Endodermal cell (in vitro differentiated cells): ENCODE measurements around the gene DAAM2. TPM values are rescaled to one million over a fixed set of nuclear protein-coding genes. Genes with fewer than 3 reads are reported as not detected.

Source experiments
- DNase-seq: peaks from one replicate; pipeline ENCODE4 v3.0.0-alpha.2; 2017
- H3K27ac ChIP-seq: 2 replicates; pipeline ENCODE4 v1.5.1; 2013; ENCODE audit warnings: mild to moderate bottlenecking, low read depth, low read length, moderate library complexity
- H3K27me3 ChIP-seq: 2 replicates; pipeline ENCODE4 v1.6.1; 2013; ENCODE audit warnings: mild to moderate bottlenecking, low read length, moderate library complexity; ENCODE audit not compliant: insufficient read depth, control insufficient read depth, poor library complexity, severe bottlenecking
- H3K36me3 ChIP-seq: 2 replicates; pipeline ENCODE4 v1.7.0; 2013; ENCODE audit warnings: mild to moderate bottlenecking, low read length, moderate library complexity; ENCODE audit not compliant: control insufficient read depth, insufficient read depth
- H3K4me1 ChIP-seq: one replicate; pipeline ENCODE4 v1.7.0; 2013; ENCODE audit warnings: low read length; ENCODE audit not compliant: control insufficient read depth, insufficient read depth
- H3K4me3 ChIP-seq: 2 replicates; pipeline ENCODE4 v1.5.1; 2013; ENCODE audit warnings: mild to moderate bottlenecking, low read length, moderate library complexity
- H3K9ac ChIP-seq: 2 replicates; pipeline ENCODE4 v1.6.1; 2013; ENCODE audit warnings: mild to moderate bottlenecking, low read length, moderate library complexity; ENCODE audit not compliant: poor library complexity, severe bottlenecking; ENCODE audit errors: extremely low read depth
- H3K9me3 ChIP-seq: 2 replicates; pipeline ENCODE4 v1.6.1; 2013; ENCODE audit warnings: mild to moderate bottlenecking, low read length, moderate library complexity; ENCODE audit not compliant: control insufficient read depth
- H3K27ac Mint-ChIP-seq: 2 replicates; pipeline ENCODE4 v1.8.0; 2020; ENCODE audit warnings: mixed read lengths
- H3K27me3 Mint-ChIP-seq: 2 replicates; pipeline ENCODE4 v1.8.0; 2021; ENCODE audit warnings: mild to moderate bottlenecking, mixed read lengths; ENCODE audit not compliant: insufficient read depth
- H3K36me3 Mint-ChIP-seq: 2 replicates; pipeline ENCODE4 v1.8.0; 2020; ENCODE audit warnings: low read depth, mixed read lengths
- H3K4me1 Mint-ChIP-seq: 2 replicates; pipeline ENCODE4 v1.8.0; 2020; ENCODE audit warnings: mixed read lengths
- H3K4me3 Mint-ChIP-seq: 2 replicates; pipeline ENCODE4 v1.8.0; 2020; ENCODE audit warnings: mild to moderate bottlenecking, moderate library complexity, mixed read lengths
- H3K9me3 Mint-ChIP-seq: 2 replicates; pipeline ENCODE4 v1.8.0; 2020; ENCODE audit warnings: mild to moderate bottlenecking, mixed read lengths
- CTCF ChIP-seq: fragments of 200-600 bp; sonication (generic); conservative IDR thresholded peaks from 2 replicates; pipeline ENCODE4 v1.5.0; 2021; ENCODE audit warnings: antibody characterized with exemption, mild to moderate bottlenecking
- WGBS, 2 experiments: methylation state at CpG; one replicate each; pipeline versions ENCODE4 v1.1.5 to v1.1.7; 2013; ENCODE audit warnings: missing lambda C conversion rate in 2 of 2, mixed read lengths in 1 of 2; ENCODE audit not compliant: insufficient coverage in 1 of 2, insufficient read length in 1 of 2; 5-methylcytosine and 5-hydroxymethylcytosine counted together
- total RNA-seq, 2 donors: library from RNA; stranded (reverse); fragmentation: NEBNext Ultra II Directional in 1 of 2; extraction: Animal tissue kit (Norgen Biotek cat#: 25700) in 1 of 2; gene quantifications; 2 replicates in 1 of 2; 3 replicates in 1 of 2; pipeline ENCODE4 v1.2.1, GENCODE V29; 2021

The DAAM2 gene
- total RNA-seq, 2 donors from 2014 or later: 0.33 to 1.2 TPM

- H3K4me3 Mint-ChIP-seq: no peak overlapping the region
- H3K9me3 Mint-ChIP-seq: no peaks in the 10 kb centered on the region
- TF ChIP-seq CTCF: no peak
- WGBS, 2 experiments: 89 to 91% methylated on average over 2 of the region's 2 CpGs
- no peak overlapping the region for H3K27ac ChIP-seq
- peaks cover 9% of the 10 kb centered on the region for H3K27me3 Mint-ChIP-seq
- no peak overlapping the region for H3K9ac ChIP-seq
- H3K9me3 ChIP-seq: no peaks in the 10 kb centered on the region
- H3K4me1 ChIP-seq: peaks cover 2% of the 10 kb centered on the region
- H3K4me1 Mint-ChIP-seq: peaks cover 30% of the 10 kb centered on the region
- H3K27me3 ChIP-seq: peaks cover 17% of the 10 kb centered on the region
- no peak overlapping the region for H3K4me3 ChIP-seq
- H3K27ac Mint-ChIP-seq: no peak overlapping the region
- no peaks in the 10 kb centered on the region for H3K36me3 ChIP-seq
- no peak for DNase-seq
- H3K36me3 Mint-ChIP-seq: no peaks in the 10 kb centered on the region
Measured at GRCh38 chr6:39935241-39935640, 143.1 kb downstream of the DAAM2 start.

- no peak for DNase-seq
- Mint-ChIP-seq H3K27ac (no peak overlapping the region), H3K36me3 (no peaks in the 10 kb centered on the region), H3K9me3 (no peaks in the 10 kb centered on the region), H3K4me1 (peaks cover 29% of the 10 kb centered on the region), H3K27me3 (peaks cover 9% of the 10 kb centered on the region), H3K4me3 (no peak overlapping the region)
- peaks cover 2% of the 10 kb centered on the region for H3K4me1 ChIP-seq
- no peaks in the 10 kb centered on the region for H3K9me3 ChIP-seq
- peaks cover 17% of the 10 kb centered on the region for H3K27me3 ChIP-seq
- 80 to 100% methylated on average over 1 of the region's 1 CpG for WGBS, 2 experiments
- no peak overlapping the region for H3K9ac ChIP-seq
- no peak overlapping the region for H3K4me3 ChIP-seq
- no peak for TF ChIP-seq CTCF
- no peaks in the 10 kb centered on the region for H3K36me3 ChIP-seq
- no peak overlapping the region for H3K27ac ChIP-seq
Measured at GRCh38 chr6:39936857-39937256, 144.7 kb downstream of the DAAM2 start.

GRCh38 chr6:39937686-39938333, 145.6 kb downstream of the DAAM2 start:
- 86 to 100% methylated on average over 1 to 3 of the region's 3 CpGs for WGBS, 2 experiments
- H3K4me3 Mint-ChIP-seq: no peak overlapping the region
- H3K36me3 Mint-ChIP-seq: no peaks in the 10 kb centered on the region

More at GRCh38 chr6:39937686-39938333, 145.6 kb downstream of the DAAM2 start:
- Histone ChIP-seq H3K27me3 (peaks cover 17% of the 10 kb centered on the region), H3K4me3 (no peak overlapping the region), H3K36me3 (no peaks in the 10 kb centered on the region), H3K27ac (no peak overlapping the region), H3K9me3 (no peaks in the 10 kb centered on the region), H3K4me1 (peaks cover 2% of the 10 kb centered on the region), H3K9ac (no peak overlapping the region)
- Mint-ChIP-seq H3K9me3 (no peaks in the 10 kb centered on the region), H3K27me3 (peaks cover 9% of the 10 kb centered on the region), H3K4me1 (peaks cover 22% of the 10 kb centered on the region), H3K27ac (no peak overlapping the region)
- DNase-seq: no peak
- TF ChIP-seq CTCF: no peak
